SU-DHL-6 (cell line): ENCODE results near the gene ITPKB.

ENCODE experiments used
- CTCF ChIP-seq: fragments of 200-600 bp; sonication (generic); IDR thresholded peaks from one replicate; pipeline ENCODE4 v1.5.1; 2017; ENCODE audit warnings: antibody characterized with exemption, mild to moderate bottlenecking, low read length, moderate library complexity; ENCODE audit not compliant: insufficient read depth, poor library complexity, severe bottlenecking
- EZH2phosphoT487 ChIP-seq: fragments of 200-600 bp; sonication (generic), shearing (Covaris generic); conservative IDR thresholded peaks from 2 replicates; pipeline ENCODE4 v1.6.1; 2018; ENCODE audit warnings: mild to moderate bottlenecking, antibody characterized with exemption, low read length, moderate library complexity, mixed read lengths

- no peak for TF ChIP-seq CTCF
- no peak for TF ChIP-seq EZH2phosphoT487
These were observed 52.3 kb downstream of the ITPKB start for GRCh38 chr1:226686440-226687425.
